ENCODE results near the gene FRYL.

GRCh38 chr4:48633657-48634056 is 146.4 kb downstream of the FRYL start:
- TF ChIP-seq CTCF (IDR thresholded peaks at IDR 0.05), result no peak
- no peak for TF ChIP-seq POLR2A (IDR thresholded peaks at IDR 0.05; ENCODE audit: low read depth)
- no peak for TF ChIP-seq EP300 (IDR thresholded peaks at IDR 0.05)
